Left lung (tissue), 10 donors: Measurements from ENCODE around the gene MGMT. TPM values are rescaled to one million over a fixed set of nuclear protein-coding genes. Genes with fewer than 3 reads are reported as not detected.

Source experiments
- ATAC-seq: fragments of 200-7000 bp; cut with Tn5 transposase; one replicate; pipeline ENCODE4 v1.9.1; 2020; ENCODE audit warnings: moderate library complexity
- DNase-seq, 4 donors: peaks; one replicate each; pipeline ENCODE4 v3.0.0-alpha.2; 2013 to 2020
- H3K27ac ChIP-seq, 2 donors: fragments of 200-600 bp; sonication (generic) in 1 of 2; one replicate each; pipeline versions ENCODE4 v1.5.0 to v1.8.0; 2020 to 2021
- H3K27me3 ChIP-seq, 2 donors: fragments of 200-600 bp; sonication (generic) in 1 of 2; one replicate each; pipeline versions ENCODE4 v1.5.0 to v1.8.0; 2020 to 2021
- H3K36me3 ChIP-seq, 2 donors: fragments of 200-600 bp; sonication (generic) in 1 of 2; one replicate each; pipeline versions ENCODE4 v1.5.0 to v1.8.0; 2020 to 2021
- H3K4me1 ChIP-seq, 2 donors: fragments of 200-600 bp; one replicate each; pipeline ENCODE4 v1.8.0; 2021
- H3K4me3 ChIP-seq, 2 donors: fragments of 200-600 bp; sonication (generic) in 1 of 2; one replicate each; pipeline versions ENCODE4 v1.5.0 to v1.8.0; 2020 to 2021; ENCODE audit warnings: mild to moderate bottlenecking in 1 of 2
- H3K9me3 ChIP-seq, 2 donors: fragments of 200-600 bp; sonication (generic) in 1 of 2; one replicate each; pipeline versions ENCODE4 v1.5.0 to v1.8.0; 2020 to 2021
- intact Hi-C, 2 donors: fragments of 100-400 bp; cut with DNase I; formaldehyde crosslinking; loops; one replicate each; pipeline versions ENCODE4 v1.11.2 to v1.14.2; 2022
- polyA plus RNA-seq, 6 donors: library from polyadenylated mRNA; unstranded; fragments of 120-200 nt; gene quantifications; one replicate each; pipeline ENCODE4 v1.2.1, GENCODE V29; 2013; ENCODE audit not compliant: insufficient read length in 6 of 6
- total RNA-seq, 2 donors: library from RNA; stranded (reverse); fragmentation: NEBNext Ultra II Directional; extraction: Animal tissue kit (Norgen Biotek cat#: 25700); gene quantifications; one replicate each; pipeline ENCODE4 v1.2.1, GENCODE V29; 2021
- TF ChIP-seq, protein P1 (sequence below), 2 donors: fragments of 200-600 bp; sonication (generic) in 1 of 2; IDR thresholded peaks; one replicate each; pipeline versions ENCODE4 v1.5.0 to v1.8.0; 2021; ENCODE audit warnings: antibody characterized with exemption in 2 of 2
- donor health status: DM: no; HTN: yes; CAD: no.
- donor health status: DM: no; HTN: no; CAD: no.

Gene MGMT
- total and polyA plus RNA-seq, 8 donors, result 13.1 to 25.5 (median 17.0) TPM

DNA sequence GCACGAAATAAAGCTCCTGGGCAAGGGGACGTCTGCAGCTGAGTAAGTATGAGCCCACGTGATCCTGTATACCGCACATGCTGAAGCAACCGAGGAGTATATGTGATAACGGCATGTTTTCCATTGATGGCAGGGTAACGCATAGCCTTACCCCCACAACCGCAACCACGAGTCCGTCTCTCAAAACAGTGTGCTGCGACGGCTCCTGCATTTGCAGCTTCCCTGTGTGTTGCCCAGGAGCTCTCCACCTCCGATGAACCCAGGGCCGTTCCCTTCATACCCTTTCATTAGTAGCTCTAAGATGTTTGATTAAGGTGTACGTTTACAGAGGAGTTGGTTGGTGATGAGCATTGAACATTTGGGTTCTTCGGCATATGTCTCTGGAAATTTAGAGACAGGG, 69.3 kb downstream of the MGMT start:
- Histone ChIP-seq H3K27ac (no peak overlapping the region), H3K36me3 (peaks cover 0 to 9% of the 10 kb centered on the region in 2 donors), H3K4me3 (no peak overlapping the region), H3K9me3 (no peaks in the 10 kb centered on the region), H3K27me3 (no peaks in the 10 kb centered on the region), H3K4me1 (peaks cover 4 to 6% of the 10 kb centered on the region in 2 donors)
- no peak for ATAC-seq
- intact Hi-C loops, result no loop called here
- no peak for DNase-seq
- TF ChIP-seq, protein P1, sequence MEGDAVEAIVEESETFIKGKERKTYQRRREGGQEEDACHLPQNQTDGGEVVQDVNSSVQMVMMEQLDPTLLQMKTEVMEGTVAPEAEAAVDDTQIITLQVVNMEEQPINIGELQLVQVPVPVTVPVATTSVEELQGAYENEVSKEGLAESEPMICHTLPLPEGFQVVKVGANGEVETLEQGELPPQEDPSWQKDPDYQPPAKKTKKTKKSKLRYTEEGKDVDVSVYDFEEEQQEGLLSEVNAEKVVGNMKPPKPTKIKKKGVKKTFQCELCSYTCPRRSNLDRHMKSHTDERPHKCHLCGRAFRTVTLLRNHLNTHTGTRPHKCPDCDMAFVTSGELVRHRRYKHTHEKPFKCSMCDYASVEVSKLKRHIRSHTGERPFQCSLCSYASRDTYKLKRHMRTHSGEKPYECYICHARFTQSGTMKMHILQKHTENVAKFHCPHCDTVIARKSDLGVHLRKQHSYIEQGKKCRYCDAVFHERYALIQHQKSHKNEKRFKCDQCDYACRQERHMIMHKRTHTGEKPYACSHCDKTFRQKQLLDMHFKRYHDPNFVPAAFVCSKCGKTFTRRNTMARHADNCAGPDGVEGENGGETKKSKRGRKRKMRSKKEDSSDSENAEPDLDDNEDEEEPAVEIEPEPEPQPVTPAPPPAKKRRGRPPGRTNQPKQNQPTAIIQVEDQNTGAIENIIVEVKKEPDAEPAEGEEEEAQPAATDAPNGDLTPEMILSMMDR (IDR thresholded peaks at IDR 0.05), result no peak

DNA sequence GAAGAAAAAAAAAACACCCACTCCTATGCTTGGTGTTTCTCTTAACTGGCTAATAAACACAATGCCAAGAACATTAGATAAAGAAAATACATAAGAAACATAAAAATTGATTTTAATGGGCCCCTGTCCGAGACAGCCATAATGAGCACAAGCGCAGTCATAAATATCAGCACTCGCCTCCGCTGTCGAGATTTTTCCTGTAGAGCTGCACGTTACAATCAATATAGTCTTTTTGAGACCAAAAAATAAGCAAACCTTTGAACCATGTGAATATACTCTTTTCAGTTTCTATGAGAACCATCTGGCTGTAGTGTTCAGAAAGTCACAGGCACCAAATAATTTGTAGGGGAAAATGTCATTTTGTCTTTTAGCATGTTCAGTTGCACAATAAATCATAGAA, 70.1 kb downstream of the MGMT start:
- ATAC-seq (no peak), DNase-seq (no peak)
- intact Hi-C loops, result no loop called here
- Histone ChIP-seq H3K4me1 (peaks cover 1 to 2% of the 10 kb centered on the region in 2 donors), H3K4me3 (no peak overlapping the region), H3K27ac (no peak overlapping the region), H3K27me3 (no peaks in the 10 kb centered on the region), H3K36me3 (peaks cover 0 to 9% of the 10 kb centered on the region in 2 donors), H3K9me3 (no peaks in the 10 kb centered on the region)
- TF ChIP-seq, protein P1 (IDR thresholded peaks at IDR 0.05), result no peak

DNA sequence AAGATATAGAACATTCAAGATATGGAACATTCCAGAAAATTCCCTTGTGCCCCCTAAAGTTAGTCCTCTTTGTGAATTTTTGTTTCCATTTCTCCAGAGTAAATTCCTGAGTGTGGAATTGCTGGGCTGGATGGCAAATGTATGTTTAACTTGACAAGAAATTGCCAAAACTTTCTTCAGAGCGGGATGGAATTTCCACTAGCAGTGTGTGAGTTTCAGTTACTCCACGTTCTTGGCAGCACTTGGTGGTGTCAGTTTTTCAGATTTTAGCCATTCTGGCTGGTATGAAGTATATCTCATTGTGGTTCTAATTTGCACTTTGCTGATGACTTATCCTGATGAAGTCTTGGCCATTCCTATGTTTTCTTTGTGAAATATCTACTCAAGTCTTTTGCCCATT, 71.2 kb downstream of the MGMT start:
- DNase-seq (no peak), ATAC-seq (no peak)
- intact Hi-C loops, result no loop called here

DNA sequence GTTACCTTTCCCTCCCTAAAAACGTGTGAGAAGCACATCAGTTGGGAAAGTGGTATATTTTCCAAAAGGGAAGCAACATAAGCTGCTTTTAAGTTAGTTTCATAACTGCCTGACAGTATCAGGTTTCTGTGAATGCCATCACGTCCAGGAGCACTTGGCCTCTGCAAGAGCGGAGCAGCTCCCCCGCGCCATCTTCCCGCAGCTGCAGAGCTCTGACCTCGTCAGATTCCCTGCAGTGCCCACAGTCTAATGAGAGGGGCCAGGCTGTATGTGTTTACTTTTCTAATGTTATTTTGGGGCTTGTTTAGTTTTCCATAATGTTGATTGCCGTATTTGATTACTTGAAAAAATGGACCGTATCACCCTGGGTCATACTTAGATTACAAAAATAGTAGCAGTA, 74.2 kb downstream of the MGMT start:
- no peak overlapping the region for H3K4me3 ChIP-seq
- H3K36me3 ChIP-seq, result peaks cover 0 to 8% of the 10 kb centered on the region in 2 donors
- H3K27me3 ChIP-seq, result no peaks in the 10 kb centered on the region
- ATAC-seq (no peak), DNase-seq (peak in 2 of 4 donors; percentile 10 to 32)
- H3K27ac ChIP-seq, result no peak overlapping the region
- no peaks in the 10 kb centered on the region for H3K4me1 ChIP-seq
- intact Hi-C loops, result no loop called here
- TF ChIP-seq, protein P1 (IDR thresholded peaks at IDR 0.05), result no peak
- H3K9me3 ChIP-seq, result no peaks in the 10 kb centered on the region

More for the DNA sequence above, 71.2 kb downstream of the MGMT start:
- H3K27ac ChIP-seq, result no peak overlapping the region
- peaks cover 0 to 9% of the 10 kb centered on the region in 2 donors for H3K36me3 ChIP-seq
- H3K9me3 ChIP-seq, result no peaks in the 10 kb centered on the region
- H3K4me3 ChIP-seq, result no peak overlapping the region
- H3K27me3 ChIP-seq, result no peaks in the 10 kb centered on the region
- H3K4me1 ChIP-seq, result no peaks in the 10 kb centered on the region
- TF ChIP-seq, protein P1 (IDR thresholded peaks at IDR 0.05), result no peak

DNA sequence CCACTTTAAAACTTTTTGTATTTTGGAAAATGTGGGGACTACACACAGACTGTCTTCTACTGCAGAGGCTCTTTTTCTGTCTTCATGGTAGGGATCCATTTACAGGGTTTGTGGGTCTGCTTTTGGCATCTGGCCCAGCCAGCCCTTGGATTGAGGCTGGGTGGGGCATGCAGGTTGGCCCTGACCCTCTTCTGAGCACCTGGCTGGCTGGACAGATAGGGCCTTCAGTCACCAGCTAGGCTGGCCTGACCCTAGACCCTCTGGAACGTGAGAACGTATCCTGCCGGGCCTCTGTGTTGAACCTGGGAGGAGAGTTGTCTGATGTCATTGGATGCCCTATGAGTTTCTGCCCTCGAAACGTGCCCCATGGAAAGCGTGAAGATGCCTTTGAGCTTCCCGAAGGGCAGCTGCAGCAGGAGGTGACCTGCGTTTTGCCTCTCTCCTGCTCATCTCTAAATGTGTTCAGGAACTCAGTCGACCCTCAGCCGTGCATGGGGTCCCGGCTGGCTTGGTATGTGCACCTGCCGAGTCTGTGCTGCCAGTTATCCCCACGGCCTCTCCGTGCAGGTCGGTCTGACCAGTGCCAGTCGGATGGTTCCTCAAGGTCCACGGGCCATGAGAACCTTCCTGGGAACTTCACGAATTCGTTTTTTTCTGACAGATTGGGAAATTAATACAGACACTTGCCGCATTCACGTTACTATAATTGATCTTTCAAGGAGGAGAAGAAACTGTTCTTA, 74.9 kb downstream of the MGMT start:
- Histone ChIP-seq H3K4me3 (no peak overlapping the region), H3K9me3 (no peaks in the 10 kb centered on the region), H3K27me3 (no peaks in the 10 kb centered on the region), H3K36me3 (peaks cover 0 to 2% of the 10 kb centered on the region in 2 donors), H3K27ac (no peak overlapping the region), H3K4me1 (no peaks in the 10 kb centered on the region)
- TF ChIP-seq, protein P1 (IDR thresholded peaks at IDR 0.05), result no peak
- intact Hi-C loops, result no loop called here
- ATAC-seq (no peak), DNase-seq (peak in 1 of 4 donors; percentile 67)
